GM12875 (cell line): ENCODE measurements around the gene FANCC.

Experiments
- H3K4me3 ChIP-seq: one replicate; pipeline ENCODE4 v1.5.1; 2011; ENCODE audit warnings: low read depth, low read length, control low read depth
- CTCF ChIP-seq: IDR thresholded peaks from 2 replicates; pipeline ENCODE4 v1.5.1; 2011; ENCODE audit warnings: low read depth, mild to moderate bottlenecking, control low read depth, inconsistent platforms, low read length, moderate library complexity, borderline replicate concordance; ENCODE audit not compliant: insufficient read depth

Gene FANCC

DNA sequence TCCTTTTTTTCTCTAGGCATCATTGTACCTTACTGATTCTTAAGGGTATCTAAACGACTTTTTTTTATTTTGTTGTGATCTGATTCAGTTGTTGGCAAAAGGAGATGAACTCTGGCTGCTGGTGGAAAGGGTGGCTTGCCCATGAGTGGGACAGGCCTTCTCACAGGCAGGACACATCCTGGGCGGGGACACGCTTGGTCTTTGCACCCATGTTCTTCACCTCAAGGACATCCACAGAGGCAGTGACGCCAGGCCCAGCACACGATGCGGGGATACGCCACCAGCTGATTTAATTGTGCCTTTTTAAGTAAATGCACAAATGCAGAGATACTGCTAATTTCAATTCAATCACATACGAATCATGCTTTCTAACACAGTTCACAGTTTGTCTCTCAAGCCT is 208.1 kb downstream of the FANCC start:
- TF ChIP-seq CTCF = no peak
- no peak overlapping the region for H3K4me3 ChIP-seq

DNA sequence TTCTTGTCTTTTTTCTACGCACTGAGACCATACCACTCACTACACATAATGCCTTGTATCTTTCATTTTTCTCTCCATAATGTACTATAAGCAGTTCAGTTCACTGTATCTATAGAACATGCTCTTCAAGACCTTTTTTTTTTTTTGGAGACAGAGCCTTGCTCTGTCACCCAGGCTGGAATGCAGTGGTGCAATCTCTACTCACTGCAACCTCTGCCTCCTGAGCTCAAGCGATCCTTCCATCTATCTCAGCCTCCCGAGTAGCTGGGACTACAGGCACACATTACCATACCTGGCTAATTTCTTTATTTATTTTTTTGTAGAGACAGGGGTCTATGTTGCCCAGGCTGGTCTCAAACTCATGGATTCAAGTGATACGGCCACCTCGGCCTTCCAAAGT is 208.7 kb downstream of the FANCC start:
- TF ChIP-seq CTCF = no peak
- H3K4me3 ChIP-seq = no peak overlapping the region

DNA sequence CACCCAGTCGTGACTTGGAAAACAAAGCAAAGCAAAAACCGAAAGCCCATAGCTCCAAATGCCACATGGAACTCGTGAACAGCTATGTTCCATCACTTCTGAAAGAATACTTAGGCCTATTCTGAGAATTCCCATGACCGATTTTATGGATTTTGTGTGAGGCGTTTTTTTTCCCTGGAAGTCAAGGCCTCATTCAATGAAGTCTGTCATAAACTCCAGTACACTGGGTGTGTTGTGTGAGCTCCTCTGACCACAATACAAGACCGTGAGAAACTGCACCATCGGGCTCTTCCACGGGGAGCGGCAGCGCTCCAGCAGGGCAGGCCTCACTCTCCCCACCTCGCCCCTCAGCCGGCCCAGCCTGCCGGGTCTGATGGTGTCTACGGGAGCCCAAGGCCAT is 209.5 kb downstream of the FANCC start:
- TF ChIP-seq CTCF = no peak

GRCh38 chr9:95107001-95107749 is 210.3 kb downstream of the FANCC start:
- TF ChIP-seq CTCF = no peak
- H3K4me3 ChIP-seq = no peak overlapping the region

More for the DNA sequence above, 209.5 kb downstream of the FANCC start:
- no peak overlapping the region for H3K4me3 ChIP-seq

- TF ChIP-seq CTCF = no peak
- no peak overlapping the region for H3K4me3 ChIP-seq
These were observed 211.8 kb downstream of the FANCC start for GRCh38 chr9:95105519-95106287.

DNA sequence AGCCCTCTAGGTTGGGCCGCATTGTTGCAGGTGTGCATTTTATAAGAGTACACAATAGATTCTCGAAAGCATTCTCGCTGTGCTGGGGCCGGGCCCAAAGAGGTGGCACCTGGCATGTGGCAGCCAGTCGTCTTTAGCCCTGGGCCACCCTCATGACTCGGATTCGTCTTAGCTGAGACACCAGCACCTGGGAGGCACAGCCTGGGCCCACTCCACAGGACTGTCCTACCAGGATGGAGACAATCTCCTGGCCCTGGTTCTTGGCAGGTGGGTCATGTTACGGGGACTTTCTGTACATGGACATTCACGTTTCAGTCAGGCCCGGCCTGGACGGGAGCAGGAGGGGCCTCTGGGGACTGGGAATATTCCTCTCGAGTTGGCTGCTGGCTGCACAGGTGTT is 212.5 kb downstream of the FANCC start:
- no peak overlapping the region for H3K4me3 ChIP-seq
- TF ChIP-seq CTCF = no peak

- TF ChIP-seq CTCF = no peak
- no peak overlapping the region for H3K4me3 ChIP-seq
These were observed 212.9 kb downstream of the FANCC start for GRCh38 chr9:95104581-95104960.
